ENCODE results near the gene ENKD1.
A peak's percentile ranks its signal among the peaks of the same experiment; 100 is the strongest.

ENKD1 gene

DNA sequence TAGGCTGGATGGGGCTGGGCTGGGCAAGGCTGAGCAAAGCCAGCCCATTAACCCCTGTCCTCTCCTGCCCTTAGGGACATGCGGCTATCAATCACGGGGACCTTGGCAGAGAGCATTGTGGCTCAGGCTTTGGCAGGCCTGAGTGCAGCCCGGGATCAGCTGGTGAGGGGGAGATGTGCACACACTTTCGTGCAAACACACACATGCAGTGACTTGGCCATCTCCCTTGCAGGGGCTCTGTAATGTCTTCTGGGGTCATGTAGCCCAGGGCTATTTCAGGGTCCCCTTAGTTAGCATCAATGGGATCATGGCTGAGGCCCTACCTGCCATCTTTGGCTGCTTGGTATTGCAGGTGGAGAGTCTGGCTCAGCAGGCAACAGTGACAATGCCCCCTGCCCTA lies 14.7 kb downstream of the ENKD1 start:
- peaks cover 6% of the 10 kb centered on the region for H3K4me1 Mint-ChIP-seq (ENCODE audit: low read depth)
- H3K36me3 Mint-ChIP-seq, result peaks cover 2% of the 10 kb centered on the region
- no peaks in the 10 kb centered on the region for H3K27me3 Mint-ChIP-seq
- no peaks in the 10 kb centered on the region for H3K9me3 Mint-ChIP-seq (ENCODE audit: low read depth)
- H3K27ac Mint-ChIP-seq, result peak overlapping the region; percentile 28
- H3K4me3 Mint-ChIP-seq, result no peak overlapping the region

- H3K9me3 Mint-ChIP-seq (ENCODE audit: low read depth), result no peaks in the 10 kb centered on the region
- H3K36me3 Mint-ChIP-seq, result peaks cover 2% of the 10 kb centered on the region
- H3K4me3 Mint-ChIP-seq, result no peak overlapping the region
- no peak overlapping the region for H3K27ac Mint-ChIP-seq
- H3K4me1 Mint-ChIP-seq (ENCODE audit: low read depth), result peaks cover 9% of the 10 kb centered on the region
- no peaks in the 10 kb centered on the region for H3K27me3 Mint-ChIP-seq
Measured at GRCh38 chr16:67651039-67651438, 15.5 kb downstream of the ENKD1 start.

- Mint-ChIP-seq H3K27me3 (no peaks in the 10 kb centered on the region), H3K4me3 (no peak overlapping the region), H3K27ac (peak overlapping the region; percentile 36), H3K36me3 (peaks cover 2% of the 10 kb centered on the region), H3K9me3 (ENCODE audit: low read depth) (no peaks in the 10 kb centered on the region), H3K4me1 (ENCODE audit: low read depth) (peaks cover 5% of the 10 kb centered on the region)
Measured at GRCh38 chr16:67650023-67650422, 16.5 kb downstream of the ENKD1 start.

- Mint-ChIP-seq H3K27me3 (no peaks in the 10 kb centered on the region), H3K36me3 (peaks cover 2% of the 10 kb centered on the region), H3K4me1 (ENCODE audit: low read depth) (peaks cover 6% of the 10 kb centered on the region), H3K4me3 (no peak overlapping the region), H3K27ac (no peak overlapping the region), H3K9me3 (ENCODE audit: low read depth) (no peaks in the 10 kb centered on the region)
Measured at GRCh38 chr16:67649494-67649931, 17.0 kb downstream of the ENKD1 start.

GRCh38 chr16:67648764-67649407 lies 17.7 kb downstream of the ENKD1 start:
- no peak overlapping the region for H3K27ac Mint-ChIP-seq
- peaks cover 2% of the 10 kb centered on the region for H3K36me3 Mint-ChIP-seq
- no peaks in the 10 kb centered on the region for H3K9me3 Mint-ChIP-seq (ENCODE audit: low read depth)
- H3K4me3 Mint-ChIP-seq, result no peak overlapping the region
- no peaks in the 10 kb centered on the region for H3K27me3 Mint-ChIP-seq
- H3K4me1 Mint-ChIP-seq (ENCODE audit: low read depth), result peaks cover 8% of the 10 kb centered on the region

DNA sequence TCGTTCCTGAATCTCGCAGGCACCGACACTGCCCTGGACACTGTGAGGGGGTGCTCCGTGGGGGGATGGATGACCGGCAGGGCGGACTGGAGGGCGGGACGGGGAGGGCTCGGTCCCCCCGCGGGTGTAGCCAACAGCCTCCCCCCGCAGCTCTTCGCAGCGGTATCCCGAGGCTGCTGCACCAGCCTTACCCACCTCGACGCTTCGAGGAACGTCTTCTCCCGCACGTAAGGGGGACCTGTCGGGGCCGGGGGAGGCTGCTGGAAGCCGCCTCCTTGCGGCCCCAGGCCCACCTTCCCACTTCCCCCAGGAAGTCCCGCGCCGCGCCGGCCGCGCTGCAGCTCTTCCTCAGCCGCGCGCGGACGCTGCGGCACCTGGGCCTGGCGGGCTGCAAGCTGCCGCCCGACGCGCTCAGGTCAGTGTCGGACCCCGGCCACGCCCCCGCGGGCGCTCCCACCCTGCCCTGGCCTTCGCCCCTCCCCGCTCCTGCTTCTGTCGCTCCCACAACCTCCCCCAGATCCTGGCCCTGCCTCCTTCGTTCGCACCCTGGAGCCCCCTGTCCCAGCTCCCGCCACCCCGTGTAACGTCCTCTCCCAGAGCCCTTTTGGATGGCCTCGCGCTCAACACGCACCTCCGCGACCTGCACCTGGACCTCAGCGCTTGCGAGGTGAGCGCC lies 18.3 kb downstream of the ENKD1 start:
- H3K27ac Mint-ChIP-seq, result no peak overlapping the region
- no peaks in the 10 kb centered on the region for H3K27me3 Mint-ChIP-seq
- H3K4me3 Mint-ChIP-seq, result no peak overlapping the region
- H3K4me1 Mint-ChIP-seq (ENCODE audit: low read depth), result peaks cover 8% of the 10 kb centered on the region
- H3K9me3 Mint-ChIP-seq (ENCODE audit: low read depth), result no peaks in the 10 kb centered on the region
- H3K36me3 Mint-ChIP-seq, result peaks cover 2% of the 10 kb centered on the region

DNA sequence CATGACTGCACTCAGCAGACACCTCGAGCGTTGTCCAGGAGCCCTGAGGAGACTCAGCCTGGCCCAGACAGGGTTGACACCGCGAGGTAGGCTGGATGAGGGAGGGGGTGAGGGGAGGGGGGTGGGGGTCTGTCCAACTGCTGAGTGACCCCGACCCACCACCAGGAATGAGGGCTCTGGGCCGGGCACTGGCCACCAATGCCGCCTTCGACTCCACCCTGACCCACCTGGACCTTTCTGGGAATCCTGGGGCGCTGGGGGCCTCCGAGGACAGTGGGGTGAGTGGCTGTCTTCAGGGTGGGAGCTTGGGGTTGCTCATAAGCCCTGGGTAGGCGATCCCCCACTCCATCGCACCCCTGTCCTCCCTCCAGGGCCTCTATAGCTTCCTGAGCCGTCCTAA lies 18.9 kb downstream of the ENKD1 start:
- no peak overlapping the region for H3K27ac Mint-ChIP-seq
- no peaks in the 10 kb centered on the region for H3K27me3 Mint-ChIP-seq
- H3K36me3 Mint-ChIP-seq, result peaks cover 2% of the 10 kb centered on the region
- no peaks in the 10 kb centered on the region for H3K9me3 Mint-ChIP-seq (ENCODE audit: low read depth)
- peaks cover 8% of the 10 kb centered on the region for H3K4me1 Mint-ChIP-seq (ENCODE audit: low read depth)
- no peak overlapping the region for H3K4me3 Mint-ChIP-seq

- no peaks in the 10 kb centered on the region for H3K9me3 Mint-ChIP-seq (ENCODE audit: low read depth)
- H3K27ac Mint-ChIP-seq, result no peak overlapping the region
- peaks cover 8% of the 10 kb centered on the region for H3K4me1 Mint-ChIP-seq (ENCODE audit: low read depth)
- no peaks in the 10 kb centered on the region for H3K27me3 Mint-ChIP-seq
- peak overlapping the region; percentile 40 for H3K4me3 Mint-ChIP-seq
- peaks cover 2% of the 10 kb centered on the region for H3K36me3 Mint-ChIP-seq
Measured at GRCh38 chr16:67647111-67647651, 19.4 kb downstream of the ENKD1 start.

- Mint-ChIP-seq H3K27ac (peak overlapping the region; percentile 80), H3K4me1 (ENCODE audit: low read depth) (peaks cover 6% of the 10 kb centered on the region), H3K27me3 (no peaks in the 10 kb centered on the region), H3K4me3 (peak overlapping the region; percentile 86), H3K36me3 (no peaks in the 10 kb centered on the region), H3K9me3 (ENCODE audit: low read depth) (no peaks in the 10 kb centered on the region)
Measured at GRCh38 chr16:67645397-67646121, 21.0 kb downstream of the ENKD1 start.

GRCh38 chr16:67644038-67644437 lies 22.5 kb downstream of the ENKD1 start:
- Mint-ChIP-seq H3K9me3 (ENCODE audit: low read depth) (no peaks in the 10 kb centered on the region), H3K27me3 (no peaks in the 10 kb centered on the region), H3K4me3 (peak overlapping the region; percentile 78), H3K27ac (no peak overlapping the region), H3K36me3 (no peaks in the 10 kb centered on the region), H3K4me1 (ENCODE audit: low read depth) (peaks cover 6% of the 10 kb centered on the region)

DNA sequence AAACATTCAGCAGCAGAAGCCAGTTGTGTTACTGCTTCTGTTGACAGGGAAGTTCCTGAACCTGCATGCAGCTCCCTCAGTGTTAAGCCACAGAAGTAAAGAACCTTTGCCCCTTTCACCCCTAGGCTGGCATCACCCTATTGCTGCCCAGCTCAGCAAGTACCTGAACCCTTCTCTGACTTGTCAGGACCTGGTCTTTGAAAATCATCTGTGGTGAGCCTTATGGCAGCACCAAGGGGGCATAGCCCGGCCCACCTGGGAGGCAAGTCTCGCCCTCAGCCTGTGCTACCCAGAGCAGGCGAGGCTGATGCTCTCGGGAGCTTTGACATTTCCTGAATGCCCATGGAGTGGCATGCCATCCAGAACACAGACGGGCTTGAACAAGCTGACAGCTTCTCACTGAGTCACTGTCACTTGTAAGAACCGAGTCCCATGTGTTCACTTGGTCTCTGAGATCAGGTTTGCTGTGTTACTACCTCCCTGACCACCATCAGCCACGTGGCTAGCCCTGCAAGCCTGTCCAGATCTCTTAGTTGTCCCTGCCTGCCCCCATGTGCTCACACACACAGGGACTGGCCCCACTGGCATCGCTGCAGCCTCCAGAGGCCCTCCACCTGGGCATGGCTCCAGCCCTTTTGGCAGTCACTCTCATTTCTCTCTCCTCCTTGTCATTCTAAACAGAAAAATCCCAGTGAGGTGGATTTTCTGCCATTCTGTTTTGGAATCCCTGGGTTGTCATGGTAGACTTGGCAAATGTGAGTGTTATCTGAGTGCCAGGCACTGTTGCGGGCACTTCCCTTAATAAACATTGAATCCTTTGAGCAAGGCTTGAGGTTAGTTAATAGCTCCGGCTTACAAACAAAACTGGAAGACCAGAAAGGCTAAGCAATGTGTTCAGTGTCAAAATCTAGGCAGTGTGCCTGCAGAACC lies 24.5 kb downstream of the ENKD1 start:
- Mint-ChIP-seq H3K4me1 (ENCODE audit: low read depth) (peaks cover 6% of the 10 kb centered on the region), H3K9me3 (ENCODE audit: low read depth) (no peaks in the 10 kb centered on the region), H3K27me3 (no peaks in the 10 kb centered on the region), H3K36me3 (no peaks in the 10 kb centered on the region), H3K4me3 (no peak overlapping the region), H3K27ac (no peak overlapping the region)

DNA sequence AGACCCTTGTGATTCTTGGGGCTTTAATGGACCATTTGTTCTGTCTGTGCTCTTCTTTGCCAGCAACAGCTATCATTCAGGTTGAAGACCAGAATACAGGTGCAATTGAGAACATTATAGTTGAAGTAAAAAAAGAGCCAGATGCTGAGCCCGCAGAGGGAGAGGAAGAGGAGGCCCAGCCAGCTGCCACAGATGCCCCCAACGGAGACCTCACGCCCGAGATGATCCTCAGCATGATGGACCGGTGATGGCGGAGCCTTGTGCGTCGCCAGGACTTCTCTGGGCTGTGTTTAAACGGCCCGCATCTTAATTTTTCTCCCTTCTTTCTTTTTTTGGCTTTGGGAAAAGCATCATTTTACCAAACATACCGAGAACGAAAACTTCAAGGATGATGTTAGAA lies 28.9 kb downstream of the ENKD1 start:
- Mint-ChIP-seq H3K9me3 (ENCODE audit: low read depth) (no peaks in the 10 kb centered on the region), H3K36me3 (no peaks in the 10 kb centered on the region), H3K4me3 (no peak overlapping the region), H3K27me3 (no peaks in the 10 kb centered on the region), H3K27ac (no peak overlapping the region), H3K4me1 (ENCODE audit: low read depth) (no peaks in the 10 kb centered on the region)

DNA sequence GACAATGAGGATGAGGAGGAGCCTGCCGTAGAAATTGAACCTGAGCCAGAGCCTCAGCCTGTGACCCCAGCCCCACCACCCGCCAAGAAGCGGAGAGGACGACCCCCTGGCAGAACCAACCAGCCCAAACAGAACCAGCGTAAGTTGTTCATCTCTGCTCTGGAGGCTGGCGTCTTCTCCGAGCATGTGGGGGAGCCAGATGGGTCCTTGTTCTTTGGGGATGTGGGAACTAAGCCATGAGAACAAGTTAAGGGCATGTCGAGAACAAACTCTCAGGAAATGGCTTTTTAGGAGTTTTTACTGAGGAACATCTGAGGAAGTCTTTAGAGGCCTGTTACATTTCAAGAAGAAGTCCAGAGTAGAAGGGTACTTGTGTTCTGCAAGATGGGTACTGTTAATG lies 29.8 kb downstream of the ENKD1 start:
- Mint-ChIP-seq H3K36me3 (no peaks in the 10 kb centered on the region), H3K27ac (no peak overlapping the region), H3K4me3 (no peak overlapping the region), H3K9me3 (ENCODE audit: low read depth) (no peaks in the 10 kb centered on the region), H3K27me3 (no peaks in the 10 kb centered on the region), H3K4me1 (ENCODE audit: low read depth) (no peaks in the 10 kb centered on the region)

DNA sequence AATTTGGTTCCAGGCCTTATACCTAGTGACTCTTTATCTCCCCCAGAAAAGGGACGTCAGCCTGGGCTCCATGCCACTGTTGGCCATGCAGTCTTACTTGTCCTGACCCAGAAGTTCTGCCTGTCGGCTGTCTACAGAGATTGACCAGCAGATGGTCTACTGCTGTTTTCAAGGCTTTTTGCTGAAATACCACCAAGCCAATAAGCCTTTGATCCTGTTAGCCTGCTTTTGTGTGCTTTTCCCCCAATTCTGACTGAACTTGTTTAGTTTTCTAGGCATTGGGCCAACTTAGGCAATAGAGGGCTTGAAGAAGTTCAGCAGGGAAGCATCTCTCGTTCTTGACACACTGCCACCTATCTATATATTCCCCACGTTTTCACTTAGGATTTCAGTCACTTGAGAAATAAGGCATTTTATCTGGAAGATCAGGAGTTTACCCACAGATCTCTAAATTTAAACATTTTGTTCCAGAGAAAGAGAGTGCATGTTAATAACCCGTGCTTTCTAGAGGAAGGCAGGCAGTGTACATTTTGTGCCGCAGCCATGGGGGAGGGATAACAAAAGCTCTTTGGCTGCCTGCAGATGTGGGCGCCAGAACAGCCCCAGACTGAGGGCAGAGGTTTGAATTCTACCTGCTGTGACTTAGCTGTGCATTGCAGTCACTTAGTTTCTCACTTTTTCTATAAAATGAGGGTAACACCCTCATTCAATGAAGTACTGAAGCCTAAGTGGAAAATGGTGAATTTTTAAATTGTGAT lies 34.0 kb downstream of the ENKD1 start:
- Mint-ChIP-seq H3K27ac (no peak overlapping the region), H3K36me3 (peaks cover 6% of the 10 kb centered on the region), H3K27me3 (no peaks in the 10 kb centered on the region), H3K4me3 (no peak overlapping the region), H3K9me3 (ENCODE audit: low read depth) (no peaks in the 10 kb centered on the region), H3K4me1 (ENCODE audit: low read depth) (no peaks in the 10 kb centered on the region)

Data from activated naive CD8-positive, alpha-beta T cell (primary cell).